OCI-LY7 (cell line): ENCODE results near the gene RGPD3. TPM values are rescaled to one million over a fixed set of nuclear protein-coding genes. Genes with fewer than 3 reads are reported as not detected.
A peak's percentile ranks its signal among the peaks of the same experiment; 100 is the strongest.
"Not testable (repeated sequence)": the region's sequence is repeated elsewhere in the genome, so short reads cannot be mapped to it uniquely, and the experiment has no call there.

Source experiments
- BruUV-seq: library from RNA; stranded (reverse); fragments of 400-500 nt; replicated peaks from 2 replicates; lab custom pipeline; 2021; lab: Mats Ljungman, UMichigan
- CTCF ChIA-PET: fragments of 300-600 bp; sonication (Branson Sonifier 250); formaldehyde crosslinking; loops from one replicate; lab custom pipeline; 2022; ENCODE audit warnings: antibody characterized with exemption; ENCODE audit not compliant: unreplicated experiment; lab: Charles Lee
- POLR2A ChIA-PET: fragments of 300-600 bp; sonication (Branson Sonifier 250); formaldehyde crosslinking; loops from one replicate; lab custom pipeline; 2022; ENCODE audit warnings: antibody characterized with exemption; lab: Charles Lee
- DNase-seq: peaks from one replicate; pipeline ENCODE4 v3.0.0-alpha.2; 2015; ENCODE audit warnings: low spot score
- H2AFZ ChIP-seq: fragments of 200-600 bp; sonication (generic), shearing (Covaris generic); 2 replicates; pipeline ENCODE4 v1.6.1; 2014; ENCODE audit warnings: mild to moderate bottlenecking, antibody characterized with exemption, low read length, moderate library complexity
- H3K27ac ChIP-seq: fragments of 200-600 bp; sonication (generic); 2 replicates; pipeline ENCODE4 v1.5.1; 2014; ENCODE audit warnings: mixed run types, low read depth, mild to moderate bottlenecking, moderate library complexity, low read length, inconsistent platforms; ENCODE audit not compliant: poor library complexity, severe bottlenecking
- H3K36me3 ChIP-seq: fragments of 200-600 bp; sonication (generic); 2 replicates; pipeline ENCODE4 v1.6.1; 2014; ENCODE audit warnings: mild to moderate bottlenecking, antibody characterized with exemption, low read length, moderate library complexity, mixed read lengths; ENCODE audit not compliant: insufficient read depth
- H3K4me1 ChIP-seq: fragments of 200-600 bp; sonication (generic); 2 replicates; pipeline ENCODE4 v1.5.1; 2014; ENCODE audit warnings: mild to moderate bottlenecking, low read length; ENCODE audit not compliant: insufficient read depth, poor library complexity, severe bottlenecking
- H3K4me2 ChIP-seq: fragments of 200-600 bp; sonication (generic); 2 replicates; pipeline ENCODE4 v1.6.1; 2014; ENCODE audit warnings: mild to moderate bottlenecking, low read length
- H3K4me3 ChIP-seq: fragments of 200-600 bp; sonication (generic); 2 replicates; pipeline ENCODE4 v1.5.1; 2014; ENCODE audit warnings: mild to moderate bottlenecking, low read depth, low read length; ENCODE audit not compliant: poor library complexity, severe bottlenecking
- H3K79me2 ChIP-seq: fragments of 200-600 bp; sonication (generic); 2 replicates; pipeline ENCODE4 v1.6.1; 2016; ENCODE audit warnings: low read depth, mild to moderate bottlenecking, low read length, moderate library complexity, mixed read lengths; ENCODE audit not compliant: insufficient read depth
- H3K9me2 ChIP-seq: fragments of 200-600 bp; sonication (generic); 2 replicates; pipeline ENCODE4 v1.6.1; 2016; ENCODE audit warnings: mild to moderate bottlenecking, low read length, mixed read lengths; ENCODE audit not compliant: insufficient read depth
- H3K9me3 ChIP-seq: fragments of 200-600 bp; sonication (generic); 2 replicates; pipeline ENCODE4 v1.6.1; 2014; ENCODE audit warnings: mild to moderate bottlenecking, mixed run types, low read length, mixed read lengths
- H4K20me1 ChIP-seq: fragments of 200-600 bp; sonication (generic); 2 replicates; pipeline ENCODE4 v1.6.1; 2014; ENCODE audit warnings: mild to moderate bottlenecking, antibody characterized with exemption, low read length, moderate library complexity, mixed read lengths; ENCODE audit not compliant: insufficient read depth
- intact Hi-C: fragments of 100-400 bp; cut with micrococcal nuclease; formaldehyde crosslinking; loops from one replicate; pipeline ENCODE4 v1.10.0; 2022; ENCODE audit not compliant: unreplicated experiment
- total RNA-seq, 2 experiments: library from RNA; depleted of rRNA in 1 of 2; stranded (reverse); fragments of >200 nt in 1 of 2; shearing (Covaris generic) in 1 of 2; gene quantifications; 2 replicates each; pipeline ENCODE4 v1.2.3, GENCODE V29; 2014 to 2022
- TF ChIP-seq, protein P1 (sequence below): fragments of 200-600 bp; sonication (generic); conservative IDR thresholded peaks from 2 replicates; pipeline ENCODE4 v1.5.1; 2014; ENCODE audit warnings: mild to moderate bottlenecking, antibody characterized with exemption, low read length, moderate library complexity, mixed read lengths

RGPD3 gene
- total RNA-seq, 2 experiments from 2014 or later = not detected

DNA sequence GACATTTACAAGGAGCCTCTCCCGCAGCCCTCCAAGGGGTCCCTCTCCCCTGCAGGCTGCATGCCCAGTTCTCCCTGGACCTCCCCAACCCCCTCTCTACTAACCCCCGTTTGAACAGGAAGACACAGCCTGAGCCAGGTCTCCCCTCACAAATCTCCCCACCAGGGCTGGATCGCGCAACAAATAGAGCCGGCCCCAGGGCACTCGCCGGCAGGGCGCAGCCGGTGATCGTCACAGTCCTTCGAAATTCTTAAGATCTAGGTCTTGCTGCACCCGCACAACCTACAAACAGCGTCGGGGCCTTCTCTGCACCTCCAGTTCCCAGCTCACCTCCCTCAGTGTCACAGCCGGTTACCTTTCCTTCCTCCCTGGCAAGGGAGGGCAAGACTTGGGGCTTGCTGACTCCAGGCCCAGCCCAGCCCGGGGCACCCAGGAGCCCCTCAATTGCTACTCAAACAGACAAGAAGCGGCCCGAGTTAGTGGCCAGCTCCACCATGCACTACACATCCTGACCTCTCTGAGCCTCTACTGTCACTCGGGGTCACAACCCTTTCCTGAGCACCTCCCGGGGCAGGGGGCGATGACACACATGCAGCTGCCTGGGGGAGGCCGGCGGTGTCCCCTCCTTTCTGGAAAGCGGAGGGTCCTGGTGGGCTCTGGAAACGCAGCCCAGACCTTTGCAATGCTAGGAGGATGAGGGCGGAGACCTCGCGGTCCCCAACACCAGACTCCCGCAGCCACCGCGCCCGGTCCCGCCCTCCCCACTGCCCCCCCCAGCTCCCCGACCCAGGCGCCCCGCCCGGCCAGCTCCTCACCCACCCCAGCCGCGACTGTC, 18.6 kb upstream of the RGPD3 start, which contains the start of gene CD8B2:
CD8B2 (plus strand) TSS at position 814 of the 835 bp plus-strand sequence. CDS start 63 bp downstream, outside the sequence.
- H3K9me2 ChIP-seq, DNase-seq, POLR2A ChIA-PET, H3K4me1 ChIP-seq, H4K20me1 ChIP-seq, CTCF ChIA-PET, H3K27ac ChIP-seq, H3K79me2 ChIP-seq, intact Hi-C loops, BruUV-seq, H3K4me2 ChIP-seq, H2AFZ ChIP-seq, H3K36me3 ChIP-seq, H3K4me3 ChIP-seq, H3K9me3 ChIP-seq: not testable (repeated sequence)

DNA sequence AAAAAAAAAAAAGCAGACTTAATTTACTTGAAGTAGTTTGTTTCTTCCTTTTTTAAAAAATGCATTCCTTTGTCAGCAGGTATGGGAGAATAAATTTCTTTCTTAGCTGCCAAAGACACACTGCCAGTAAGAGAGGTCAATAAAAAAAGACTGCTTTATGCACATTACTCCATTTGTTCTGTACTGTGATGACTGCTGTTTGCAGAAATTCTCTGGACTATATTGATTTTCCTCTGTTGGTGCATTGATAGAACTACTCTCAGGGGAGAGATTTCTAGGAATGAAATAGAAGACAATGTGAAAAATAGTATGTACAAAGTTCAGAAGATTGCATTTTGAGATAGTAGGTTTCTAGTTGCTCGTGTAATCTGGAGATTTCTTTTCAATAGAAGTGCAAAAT, 11.3 kb upstream of the RGPD3 start:
- not testable (repeated sequence) for DNase-seq

DNA sequence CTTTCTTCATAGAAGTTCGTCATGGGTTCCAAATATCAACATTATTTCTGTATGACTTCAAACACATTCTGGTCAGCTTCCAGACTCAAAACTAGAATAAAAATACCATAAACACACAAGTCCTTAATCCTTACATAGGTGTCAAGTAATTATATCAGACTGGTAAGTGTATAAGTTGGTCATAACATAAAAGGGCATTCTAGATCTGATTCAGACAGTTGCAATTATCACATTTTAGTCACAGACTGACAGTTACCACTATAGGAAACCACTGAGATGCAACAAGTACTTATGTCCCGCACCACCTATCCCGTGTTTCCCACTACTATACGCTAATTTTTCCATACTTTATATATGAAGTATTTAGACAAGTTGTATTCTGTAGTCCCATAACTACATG, 9.4 kb upstream of the RGPD3 start:
- H3K9me2 ChIP-seq, H3K27ac ChIP-seq, H4K20me1 ChIP-seq, H3K4me3 ChIP-seq, H3K36me3 ChIP-seq, CTCF ChIA-PET, H3K9me3 ChIP-seq, BruUV-seq, H2AFZ ChIP-seq, H3K4me1 ChIP-seq, H3K79me2 ChIP-seq, DNase-seq, H3K4me2 ChIP-seq, intact Hi-C loops, POLR2A ChIA-PET: not testable (repeated sequence)

More for the DNA sequence above, 11.3 kb upstream of the RGPD3 start:
- CTCF ChIA-PET, H3K79me2 ChIP-seq, H3K4me1 ChIP-seq, intact Hi-C loops, H2AFZ ChIP-seq, H4K20me1 ChIP-seq, H3K27ac ChIP-seq, BruUV-seq, H3K4me2 ChIP-seq, H3K4me3 ChIP-seq, H3K9me3 ChIP-seq, H3K36me3 ChIP-seq, H3K9me2 ChIP-seq: not testable (repeated sequence)
- POLR2A ChIA-PET = interaction anchor here (0.6 kb wide), 1 partner anchor 165 kb away, joined by 3 read pairs; no protein-coding TSS in a partner anchor

DNA sequence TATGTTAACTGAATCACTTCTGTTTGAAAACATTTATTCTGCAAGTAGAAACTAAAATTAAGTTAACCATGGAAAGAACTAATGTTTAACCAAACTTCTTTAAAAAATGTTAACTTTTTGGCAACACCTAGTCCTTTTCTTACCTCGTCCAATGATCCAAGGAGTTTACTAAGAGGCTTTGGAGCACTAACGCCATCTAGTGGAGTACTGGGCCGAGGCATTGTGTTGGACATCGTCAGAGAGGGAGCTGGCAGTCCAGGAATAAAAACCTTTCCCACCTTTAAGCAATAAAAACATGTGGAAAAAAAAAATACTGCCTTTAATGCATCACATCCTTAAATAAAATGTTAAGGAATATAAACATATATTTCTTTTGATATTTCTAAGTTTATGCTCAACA, 2.4 kb upstream of the RGPD3 start:
- intact Hi-C loops, DNase-seq, H3K79me2 ChIP-seq, POLR2A ChIA-PET, H3K9me2 ChIP-seq, H3K9me3 ChIP-seq, CTCF ChIA-PET, H2AFZ ChIP-seq, BruUV-seq, H3K4me2 ChIP-seq, H4K20me1 ChIP-seq, H3K27ac ChIP-seq, H3K36me3 ChIP-seq, H3K4me3 ChIP-seq, H3K4me1 ChIP-seq: not testable (repeated sequence)
- TF ChIP-seq, protein P1, sequence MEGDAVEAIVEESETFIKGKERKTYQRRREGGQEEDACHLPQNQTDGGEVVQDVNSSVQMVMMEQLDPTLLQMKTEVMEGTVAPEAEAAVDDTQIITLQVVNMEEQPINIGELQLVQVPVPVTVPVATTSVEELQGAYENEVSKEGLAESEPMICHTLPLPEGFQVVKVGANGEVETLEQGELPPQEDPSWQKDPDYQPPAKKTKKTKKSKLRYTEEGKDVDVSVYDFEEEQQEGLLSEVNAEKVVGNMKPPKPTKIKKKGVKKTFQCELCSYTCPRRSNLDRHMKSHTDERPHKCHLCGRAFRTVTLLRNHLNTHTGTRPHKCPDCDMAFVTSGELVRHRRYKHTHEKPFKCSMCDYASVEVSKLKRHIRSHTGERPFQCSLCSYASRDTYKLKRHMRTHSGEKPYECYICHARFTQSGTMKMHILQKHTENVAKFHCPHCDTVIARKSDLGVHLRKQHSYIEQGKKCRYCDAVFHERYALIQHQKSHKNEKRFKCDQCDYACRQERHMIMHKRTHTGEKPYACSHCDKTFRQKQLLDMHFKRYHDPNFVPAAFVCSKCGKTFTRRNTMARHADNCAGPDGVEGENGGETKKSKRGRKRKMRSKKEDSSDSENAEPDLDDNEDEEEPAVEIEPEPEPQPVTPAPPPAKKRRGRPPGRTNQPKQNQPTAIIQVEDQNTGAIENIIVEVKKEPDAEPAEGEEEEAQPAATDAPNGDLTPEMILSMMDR = peak; percentile 40

DNA sequence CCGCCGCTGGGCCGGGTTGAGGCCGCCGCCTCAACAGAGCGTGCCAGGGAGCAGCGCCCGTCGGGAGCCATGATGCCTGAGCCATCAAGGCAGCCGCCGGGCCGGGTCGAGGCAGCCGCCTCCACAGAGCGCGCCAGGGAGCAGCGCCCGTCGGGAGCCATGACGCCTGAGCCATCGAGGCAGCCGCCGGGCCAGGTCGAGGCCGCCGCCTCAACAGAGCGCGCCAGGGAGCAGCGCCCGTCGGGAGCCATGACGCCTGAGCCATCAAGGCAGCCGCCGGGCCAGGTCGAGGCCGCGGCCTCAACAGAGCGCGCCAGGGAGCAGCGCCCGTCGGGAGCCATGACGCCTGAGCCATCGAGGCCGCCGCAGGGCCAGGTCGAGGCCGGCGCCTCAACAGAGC, 697 bp downstream of the RGPD3 start:
- H3K79me2 ChIP-seq, H3K27ac ChIP-seq, H3K9me2 ChIP-seq, H3K4me1 ChIP-seq, POLR2A ChIA-PET, H3K9me3 ChIP-seq, intact Hi-C loops, DNase-seq, H4K20me1 ChIP-seq, H3K36me3 ChIP-seq, H3K4me3 ChIP-seq, CTCF ChIA-PET, BruUV-seq, H3K4me2 ChIP-seq, H2AFZ ChIP-seq: not testable (repeated sequence)

DNA sequence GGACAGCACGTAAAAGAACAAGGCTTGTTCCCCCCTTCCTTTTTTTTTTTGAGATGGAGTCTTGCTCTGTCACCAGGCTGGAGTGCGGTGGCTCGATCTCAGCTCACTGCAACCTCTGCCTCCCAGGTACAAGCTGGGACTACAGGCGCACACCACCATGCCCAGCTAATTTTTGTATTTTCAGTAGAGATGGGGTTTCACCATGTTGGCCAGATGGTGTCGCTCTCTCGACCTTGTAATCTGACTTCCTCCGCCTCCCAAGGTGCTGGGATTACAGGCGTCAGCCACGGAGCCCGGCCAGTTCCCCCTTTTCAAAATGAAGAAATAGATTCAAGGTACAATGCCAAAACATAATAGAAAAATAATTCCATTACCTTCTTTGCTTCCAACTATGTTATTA, 6.3 kb downstream of the RGPD3 start:
- H3K36me3 ChIP-seq, H3K4me3 ChIP-seq, intact Hi-C loops, H3K9me2 ChIP-seq, H3K4me1 ChIP-seq, CTCF ChIA-PET, H2AFZ ChIP-seq, DNase-seq, H3K27ac ChIP-seq, POLR2A ChIA-PET, H3K79me2 ChIP-seq, H4K20me1 ChIP-seq, H3K4me2 ChIP-seq, BruUV-seq, H3K9me3 ChIP-seq: not testable (repeated sequence)
